ENCODE results near the gene SBNO1. TPM values are rescaled to one million over a fixed set of nuclear protein-coding genes. Genes with fewer than 3 reads are reported as not detected.

The SBNO1 gene
- total RNA-seq, 3 donors from 2014 or later: 29.4 to 37.7 (median 33.4) TPM

DNA sequence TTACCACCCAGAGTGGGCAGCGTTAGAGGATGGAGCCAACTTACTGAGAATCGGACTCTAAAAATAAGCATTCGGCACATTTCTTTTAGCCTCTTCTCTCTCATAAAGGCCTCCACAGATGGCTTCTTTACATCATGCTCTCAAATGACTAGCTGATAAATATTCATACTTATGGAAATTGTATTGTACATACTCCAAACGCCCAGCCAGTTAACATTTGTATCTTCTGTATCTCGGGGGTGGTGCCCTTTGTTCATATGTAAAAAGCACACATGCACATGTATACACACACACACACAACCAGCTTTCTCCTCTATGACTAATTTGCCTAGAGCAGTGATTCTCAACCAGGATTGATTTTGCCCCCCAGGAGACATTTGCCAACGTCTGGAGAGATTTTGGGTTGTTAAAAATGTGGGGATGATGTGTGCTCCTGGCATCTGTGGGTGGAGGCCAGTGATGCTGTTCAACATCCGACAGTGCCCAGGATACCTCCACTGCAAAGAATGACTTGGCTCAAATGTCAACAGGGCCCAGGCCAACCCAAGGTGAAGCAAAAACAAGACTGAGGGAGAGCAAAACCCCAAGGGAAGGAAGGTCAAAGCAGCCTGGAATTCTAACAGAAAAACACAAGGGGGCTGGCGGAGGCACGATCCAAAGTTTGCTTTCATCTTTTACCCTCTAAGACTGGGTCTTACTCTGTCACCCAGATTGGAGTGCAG lies 77.8 kb downstream of the SBNO1 start:
- Histone ChIP-seq H3K4me3 (no peak overlapping the region), H3K36me3 (ENCODE audit: low read depth) (no peaks in the 10 kb centered on the region), H3K4me1 (ENCODE audit: low read depth) (no peaks in the 10 kb centered on the region), H3K9me3 (no peaks in the 10 kb centered on the region)
- DNase-seq (no peak), ATAC-seq (no peak)
- intact Hi-C loops (cut with DNase I, micrococcal nuclease): no loop called here
- TF ChIP-seq, protein P1, sequence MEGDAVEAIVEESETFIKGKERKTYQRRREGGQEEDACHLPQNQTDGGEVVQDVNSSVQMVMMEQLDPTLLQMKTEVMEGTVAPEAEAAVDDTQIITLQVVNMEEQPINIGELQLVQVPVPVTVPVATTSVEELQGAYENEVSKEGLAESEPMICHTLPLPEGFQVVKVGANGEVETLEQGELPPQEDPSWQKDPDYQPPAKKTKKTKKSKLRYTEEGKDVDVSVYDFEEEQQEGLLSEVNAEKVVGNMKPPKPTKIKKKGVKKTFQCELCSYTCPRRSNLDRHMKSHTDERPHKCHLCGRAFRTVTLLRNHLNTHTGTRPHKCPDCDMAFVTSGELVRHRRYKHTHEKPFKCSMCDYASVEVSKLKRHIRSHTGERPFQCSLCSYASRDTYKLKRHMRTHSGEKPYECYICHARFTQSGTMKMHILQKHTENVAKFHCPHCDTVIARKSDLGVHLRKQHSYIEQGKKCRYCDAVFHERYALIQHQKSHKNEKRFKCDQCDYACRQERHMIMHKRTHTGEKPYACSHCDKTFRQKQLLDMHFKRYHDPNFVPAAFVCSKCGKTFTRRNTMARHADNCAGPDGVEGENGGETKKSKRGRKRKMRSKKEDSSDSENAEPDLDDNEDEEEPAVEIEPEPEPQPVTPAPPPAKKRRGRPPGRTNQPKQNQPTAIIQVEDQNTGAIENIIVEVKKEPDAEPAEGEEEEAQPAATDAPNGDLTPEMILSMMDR (IDR thresholded peaks at IDR 0.05): no peak

DNA sequence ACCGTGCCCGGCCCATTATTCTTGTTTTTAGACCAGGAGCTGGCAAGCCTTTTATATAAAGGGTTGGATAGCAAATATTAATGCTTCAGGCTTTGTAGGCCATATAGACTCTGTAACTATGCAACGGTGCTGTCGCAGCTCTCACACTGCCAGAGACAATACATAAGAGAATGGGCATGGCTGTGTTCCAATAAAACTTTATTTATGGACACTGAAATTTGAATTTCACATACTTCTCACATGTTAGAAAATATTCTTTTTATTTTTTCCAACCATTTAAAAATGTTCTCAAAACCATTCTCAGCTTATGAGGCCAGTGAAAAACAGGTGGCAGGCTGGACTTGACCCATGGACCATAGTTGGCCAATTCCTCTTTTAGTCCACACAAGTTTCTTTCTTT lies 80.0 kb downstream of the SBNO1 start:
- Histone ChIP-seq H3K36me3 (ENCODE audit: low read depth) (no peaks in the 10 kb centered on the region), H3K4me1 (ENCODE audit: low read depth) (no peaks in the 10 kb centered on the region), H3K4me3 (no peak overlapping the region), H3K9me3 (no peaks in the 10 kb centered on the region)
- TF ChIP-seq, protein P1 (IDR thresholded peaks at IDR 0.05): no peak
- DNase-seq (no peak), ATAC-seq (no peak)
- intact Hi-C loops (cut with DNase I, micrococcal nuclease): no loop called here

DNA sequence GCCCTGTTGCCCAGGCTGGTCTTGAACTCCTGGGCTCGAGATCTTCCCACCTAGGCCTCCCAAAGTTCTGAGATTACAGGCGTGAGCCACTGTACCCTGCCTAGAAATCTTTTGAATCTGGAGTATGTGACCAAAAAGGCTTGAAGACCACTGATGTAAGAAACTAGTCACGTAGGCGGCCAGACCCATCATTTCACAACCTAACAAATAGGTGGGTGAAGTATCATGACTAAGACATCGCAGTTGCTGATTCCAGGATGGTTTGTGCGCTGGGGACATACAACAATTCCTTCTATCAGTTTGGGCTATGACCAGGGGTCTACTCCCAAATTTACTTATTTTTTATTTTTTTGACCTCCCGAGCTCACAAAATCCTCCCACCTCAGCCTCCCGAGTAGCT lies 81.2 kb downstream of the SBNO1 start:
- ATAC-seq (no peak), DNase-seq (no peak)
- Histone ChIP-seq H3K9me3 (no peaks in the 10 kb centered on the region), H3K4me1 (ENCODE audit: low read depth) (no peaks in the 10 kb centered on the region), H3K4me3 (no peak overlapping the region), H3K36me3 (ENCODE audit: low read depth) (no peaks in the 10 kb centered on the region)
- TF ChIP-seq, protein P1 (IDR thresholded peaks at IDR 0.05): no peak
- intact Hi-C loops (cut with DNase I, micrococcal nuclease): no loop called here

DNA sequence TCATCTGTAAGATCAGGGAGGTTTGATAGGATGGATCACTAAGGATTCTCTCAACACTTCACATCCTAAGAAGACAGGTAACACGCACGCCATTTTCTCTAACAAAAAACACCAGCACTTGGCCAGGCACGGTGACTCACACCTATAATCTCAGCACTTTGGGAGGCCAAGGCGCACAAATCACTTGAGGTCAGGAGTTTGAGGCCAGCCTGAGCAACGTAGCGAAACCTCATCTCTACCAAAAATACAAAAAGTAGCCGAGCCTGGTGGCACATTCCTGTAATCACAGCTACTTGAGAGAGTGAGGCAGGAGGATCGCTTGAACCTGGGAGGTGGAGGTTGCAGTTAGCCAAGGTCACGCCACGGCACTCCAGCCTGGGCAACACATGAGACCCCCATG lies 82.5 kb downstream of the SBNO1 start:
- DNase-seq (no peak), ATAC-seq (no peak)
- TF ChIP-seq, protein P1 (IDR thresholded peaks at IDR 0.05): no peak
- no peaks in the 10 kb centered on the region for H3K36me3 ChIP-seq (ENCODE audit: low read depth)
- H3K4me1 ChIP-seq (ENCODE audit: low read depth): no peaks in the 10 kb centered on the region
- no peaks in the 10 kb centered on the region for H3K9me3 ChIP-seq
- intact Hi-C loops (cut with DNase I, micrococcal nuclease): no loop called here
- no peak overlapping the region for H3K4me3 ChIP-seq

DNA sequence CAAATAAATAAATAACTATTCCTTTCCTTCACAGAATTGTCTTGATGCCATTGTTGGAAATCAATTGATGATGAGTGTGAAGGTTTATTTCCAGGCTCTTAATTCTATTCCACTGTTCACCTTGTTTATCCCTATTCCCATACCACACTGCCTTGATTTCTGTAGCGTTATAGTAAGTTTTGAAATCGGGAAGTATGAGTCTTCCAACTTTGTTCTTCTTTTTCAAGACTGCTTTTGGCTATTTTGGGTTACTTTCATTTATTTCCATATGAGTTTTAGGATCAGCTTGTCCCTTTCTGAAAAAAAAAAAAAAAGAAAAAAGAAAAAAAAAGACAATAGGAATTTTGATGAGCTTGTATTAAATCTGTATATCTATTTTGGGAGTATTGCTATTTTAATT lies 83.7 kb downstream of the SBNO1 start:
- Histone ChIP-seq H3K4me1 (ENCODE audit: low read depth) (no peaks in the 10 kb centered on the region), H3K36me3 (ENCODE audit: low read depth) (no peaks in the 10 kb centered on the region), H3K9me3 (no peaks in the 10 kb centered on the region), H3K4me3 (no peak overlapping the region)
- ATAC-seq: no peak
- TF ChIP-seq, protein P1 (IDR thresholded peaks at IDR 0.05): no peak
- no peak for DNase-seq
- intact Hi-C loops (cut with DNase I, micrococcal nuclease): no loop called here
